GM18861 (cell line): ENCODE measurements around the gene PANK2.

ENCODE experiments used
- ATAC-seq: cut with Tn5 transposase; IDR thresholded peaks from one replicate; pipeline ENCODE4 v1.9.1; 2021; ENCODE audit not compliant: unreplicated experiment

PANK2 gene

GRCh38 chr20:3900187-3900604 lies 11.0 kb downstream of the PANK2 start:
- ATAC-seq, result no peak

- no peak for ATAC-seq
These were observed 12.0 kb downstream of the PANK2 start for GRCh38 chr20:3901028-3901705.

- ATAC-seq, result no peak
These were observed 12.7 kb downstream of the PANK2 start for GRCh38 chr20:3901706-3902440.

- ATAC-seq, result no peak
These were observed 13.3 kb downstream of the PANK2 start for GRCh38 chr20:3902446-3902845.

- ATAC-seq, result no peak
These were observed 15.0 kb downstream of the PANK2 start for GRCh38 chr20:3904224-3904623.

GRCh38 chr20:3904857-3905256 lies 15.7 kb downstream of the PANK2 start:
- ATAC-seq, result no peak

GRCh38 chr20:3906744-3907721 lies 17.8 kb downstream of the PANK2 start:
- ATAC-seq, result peak; percentile 84

GRCh38 chr20:3908667-3909066 lies 19.5 kb downstream of the PANK2 start:
- ATAC-seq, result no peak

- no peak for ATAC-seq
These were observed 20.8 kb downstream of the PANK2 start for GRCh38 chr20:3909952-3910366.

- ATAC-seq, result no peak
These were observed 21.7 kb downstream of the PANK2 start for GRCh38 chr20:3910853-3911252.

GRCh38 chr20:3911956-3912355 lies 22.8 kb downstream of the PANK2 start:
- no peak for ATAC-seq

GRCh38 chr20:3914446-3914845 lies 25.3 kb downstream of the PANK2 start:
- ATAC-seq, result no peak

- ATAC-seq, result no peak
These were observed 26.5 kb downstream of the PANK2 start for GRCh38 chr20:3915691-3916090.

- no peak for ATAC-seq
These were observed 27.2 kb downstream of the PANK2 start for GRCh38 chr20:3916364-3916763.

- no peak for ATAC-seq
These were observed 30.2 kb downstream of the PANK2 start for GRCh38 chr20:3919352-3919751.

GRCh38 chr20:3922223-3922982 lies 33.2 kb downstream of the PANK2 start:
- ATAC-seq, result no peak

- no peak for ATAC-seq
These were observed 33.8 kb downstream of the PANK2 start for GRCh38 chr20:3922983-3923339.

- ATAC-seq, result no peak
These were observed 34.6 kb downstream of the PANK2 start for GRCh38 chr20:3923818-3924217.

- ATAC-seq, result no peak
These were observed 35.3 kb downstream of the PANK2 start for GRCh38 chr20:3924304-3925112.

- ATAC-seq, result no peak
These were observed 36.0 kb downstream of the PANK2 start for GRCh38 chr20:3925113-3925695.
